ENCODE measurements around the gene CIAO2A.
"Not testable (repeated sequence)": the region's sequence is repeated elsewhere in the genome, so short reads cannot be mapped to it uniquely, and the experiment has no call there.

The CIAO2A gene

DNA sequence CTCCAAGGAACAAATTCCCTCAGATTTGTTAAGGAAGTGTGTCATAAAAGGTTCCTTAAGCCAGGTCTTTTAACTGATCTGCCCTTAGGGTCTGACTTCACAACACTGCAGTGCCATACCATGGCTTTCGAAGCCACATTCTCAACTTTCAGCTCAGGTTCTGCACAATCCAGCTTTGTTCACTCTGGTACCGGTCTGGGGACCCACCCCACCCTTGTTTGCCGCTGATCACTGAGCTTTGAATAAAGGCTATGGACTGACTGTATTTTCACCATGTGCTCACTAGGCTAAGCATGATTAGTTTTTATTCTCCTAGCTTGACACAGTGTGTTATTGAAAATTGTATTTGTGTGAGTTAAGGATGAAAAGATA is 18.0 kb upstream of the CIAO2A start:
- no peak for DNase-seq (ENCODE audit: low read depth)

DNA sequence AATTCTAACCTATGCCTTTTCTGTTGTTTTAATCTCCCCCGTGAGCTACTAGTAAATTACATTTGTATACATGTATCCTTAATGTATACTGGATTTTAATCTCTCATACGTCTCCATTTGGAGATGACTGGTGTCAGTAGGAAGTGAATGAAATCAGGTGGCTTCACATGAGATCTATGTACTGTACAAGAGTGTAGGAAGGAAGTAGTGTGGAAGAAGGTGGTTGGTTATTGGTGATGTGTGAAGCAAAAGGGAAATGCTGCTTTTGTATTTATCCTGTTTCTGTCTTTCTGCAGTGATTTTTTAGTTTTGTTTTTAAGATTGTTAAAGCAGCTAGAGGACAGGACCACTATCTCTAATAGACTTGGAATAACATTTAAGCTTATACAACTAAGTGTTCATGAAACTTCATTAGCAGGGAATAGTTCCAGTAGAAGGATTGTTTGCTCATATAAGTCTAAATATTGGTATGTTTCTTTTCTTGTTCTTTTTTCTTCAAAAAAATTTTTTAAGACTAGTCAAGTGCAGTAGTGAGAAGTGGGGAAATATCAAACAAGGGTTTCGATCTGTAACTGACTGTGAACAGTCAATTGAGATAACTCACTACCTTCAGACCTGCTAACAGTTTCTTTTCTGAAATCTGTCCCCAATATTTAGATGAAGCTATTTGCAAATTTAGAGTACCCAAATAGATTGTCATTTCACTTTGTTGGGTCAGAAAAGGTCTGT is 17.5 kb upstream of the CIAO2A start:
- no peak for DNase-seq (ENCODE audit: low read depth)

GRCh38 chr15:64110108-64110701 is 16.6 kb upstream of the CIAO2A start:
- DNase-seq (ENCODE audit: low read depth): not testable (repeated sequence)

- no peak for DNase-seq (ENCODE audit: low read depth)
Measured at GRCh38 chr15:64107337-64107736, 13.7 kb upstream of the CIAO2A start.

GRCh38 chr15:64105113-64105704 is 11.6 kb upstream of the CIAO2A start:
- no peak for DNase-seq (ENCODE audit: low read depth)

DNA sequence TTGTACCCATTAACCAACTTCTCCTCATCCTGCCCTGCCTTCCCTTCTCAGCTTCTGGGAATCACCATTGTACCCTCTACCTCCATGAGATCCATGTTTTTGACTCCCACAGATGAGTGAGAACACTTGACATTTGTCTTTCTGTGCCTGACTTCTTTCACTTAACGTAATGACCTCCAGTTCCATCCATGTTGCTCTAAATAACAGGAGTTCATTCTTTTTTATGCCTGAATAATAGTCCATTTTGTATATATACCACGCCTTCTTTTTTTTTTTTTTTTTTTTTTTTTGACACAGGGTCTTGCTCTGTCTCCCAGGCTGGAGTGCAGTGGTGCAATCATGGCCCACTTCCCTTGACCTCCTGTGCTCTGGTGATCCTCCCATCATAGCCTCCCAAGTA is 8.9 kb upstream of the CIAO2A start:
- DNase-seq (ENCODE audit: low read depth): no peak

DNA sequence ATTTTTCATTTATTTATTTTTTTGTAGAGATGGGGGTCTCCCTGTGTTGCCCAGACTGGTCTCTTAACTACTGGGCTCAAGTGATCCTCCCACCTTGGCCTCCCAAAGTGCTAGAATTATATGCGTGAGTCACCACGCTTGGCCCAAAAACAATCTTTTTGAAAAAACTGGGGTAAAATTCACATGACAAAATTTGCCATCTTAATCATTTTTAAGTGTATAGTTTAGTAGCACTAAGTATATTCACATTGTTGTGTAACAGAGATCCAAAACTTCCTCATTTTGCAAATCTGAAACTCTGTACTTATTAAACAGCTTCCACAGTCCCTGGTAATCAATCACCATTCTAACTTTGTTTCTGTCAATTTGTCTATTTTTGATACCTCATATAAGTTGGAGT is 7.3 kb upstream of the CIAO2A start:
- DNase-seq (ENCODE audit: low read depth): no peak

- DNase-seq (ENCODE audit: low read depth): no peak
Measured at GRCh38 chr15:64099379-64099778, 5.7 kb upstream of the CIAO2A start.

DNA sequence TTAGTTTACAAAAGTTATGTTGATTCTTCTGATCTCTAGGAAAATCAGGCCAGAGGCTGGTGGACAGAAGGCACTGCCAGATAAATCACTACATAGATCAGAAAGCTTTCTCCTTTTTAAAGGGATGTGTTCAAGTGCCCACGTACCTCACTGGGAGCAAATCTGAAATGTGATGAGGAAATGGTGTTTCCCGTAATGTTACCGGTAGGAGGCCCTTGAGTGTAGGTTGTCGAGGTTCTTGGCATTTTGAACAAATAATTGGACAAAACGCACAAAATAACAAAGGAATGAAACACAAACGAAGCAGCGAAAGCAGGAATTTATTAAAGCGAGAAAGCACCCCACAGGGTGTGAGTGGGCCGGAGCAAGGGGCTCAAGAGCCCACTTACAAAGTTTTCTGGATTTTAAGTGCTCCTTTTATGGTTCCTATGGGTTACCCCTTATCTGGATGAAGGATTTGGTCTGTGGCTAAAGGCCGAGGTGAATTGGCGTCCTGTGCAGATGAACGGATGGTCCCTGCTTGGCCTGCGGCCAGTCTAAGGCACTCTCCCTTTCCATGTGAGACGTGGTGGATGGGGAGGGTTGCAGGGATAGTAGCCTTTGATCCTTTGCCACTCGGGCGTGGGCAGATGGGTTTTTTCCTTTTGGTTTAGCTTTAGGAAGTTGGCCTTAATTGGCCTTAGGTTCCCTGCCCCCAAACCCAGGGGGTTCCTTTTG is 3.2 kb upstream of the CIAO2A start:
- DNase-seq (ENCODE audit: low read depth): no peak

DNA sequence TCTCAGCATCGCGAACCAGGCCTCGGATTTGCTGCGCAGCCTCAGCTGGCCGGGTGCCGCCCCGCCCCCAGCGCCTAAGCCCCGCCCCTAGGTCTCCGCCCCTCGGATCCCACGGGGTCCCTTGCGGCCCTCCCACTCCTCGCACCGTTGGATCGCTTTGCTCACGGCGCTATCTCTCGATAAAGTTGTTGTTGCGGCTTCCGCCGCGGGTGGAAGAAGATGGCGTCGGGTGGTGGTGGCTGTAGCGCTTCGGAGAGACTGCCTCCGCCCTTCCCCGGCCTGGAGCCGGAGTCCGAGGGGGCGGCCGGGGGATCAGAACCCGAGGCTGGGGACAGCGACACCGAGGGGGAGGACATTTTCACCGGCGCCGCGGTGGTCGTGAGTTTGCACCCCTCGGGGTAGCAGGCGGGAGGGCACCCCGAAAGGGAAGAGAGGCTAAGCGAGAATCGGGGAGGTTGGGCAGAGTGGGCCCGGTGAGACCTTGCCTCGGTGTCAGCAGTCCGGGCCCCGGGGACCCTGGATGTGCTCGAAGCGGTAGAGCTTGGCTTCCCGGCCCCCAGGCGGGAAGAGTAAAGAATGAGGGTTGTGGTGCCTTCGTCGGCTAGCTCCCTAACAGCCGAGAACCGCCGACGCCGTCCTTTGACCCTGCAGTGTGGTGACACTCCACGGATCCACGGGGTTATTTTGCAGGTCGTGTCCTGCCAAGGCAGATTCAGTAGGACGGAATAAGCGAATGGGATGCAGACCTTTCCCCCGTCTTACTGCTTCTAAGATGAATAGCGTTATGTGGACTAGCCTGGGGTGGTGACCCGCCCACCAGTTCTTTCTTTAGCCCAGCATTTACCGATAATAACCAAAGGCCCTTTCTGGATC is 2.4 kb upstream of the CIAO2A start, which contains the start of gene SNX1:
TSS of gene SNX1 (plus strand) at position 188 of the 873 bp plus-strand sequence. CDS start at position 220, 32 bp downstream.
- peak; percentile 97 for DNase-seq (ENCODE audit: low read depth)

DNA sequence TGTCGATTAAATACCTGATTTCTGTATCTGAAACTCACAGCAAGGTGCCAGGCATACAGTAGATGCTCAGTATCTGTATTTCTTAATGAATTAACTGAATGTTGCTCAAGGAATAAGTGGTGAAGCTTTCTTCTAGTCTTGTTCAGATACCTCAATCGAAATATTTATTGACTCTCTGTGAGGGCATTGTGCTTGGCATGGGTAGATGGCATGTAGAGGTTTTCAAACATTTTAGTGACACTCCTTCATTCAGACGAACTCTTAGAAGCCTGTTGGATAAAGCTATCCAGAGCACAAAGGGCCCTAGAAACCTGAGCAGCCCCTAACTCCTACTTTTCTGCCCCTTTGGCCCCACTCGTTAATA is 1.8 kb upstream of the CIAO2A start:
- no peak for DNase-seq (ENCODE audit: low read depth)

DNA sequence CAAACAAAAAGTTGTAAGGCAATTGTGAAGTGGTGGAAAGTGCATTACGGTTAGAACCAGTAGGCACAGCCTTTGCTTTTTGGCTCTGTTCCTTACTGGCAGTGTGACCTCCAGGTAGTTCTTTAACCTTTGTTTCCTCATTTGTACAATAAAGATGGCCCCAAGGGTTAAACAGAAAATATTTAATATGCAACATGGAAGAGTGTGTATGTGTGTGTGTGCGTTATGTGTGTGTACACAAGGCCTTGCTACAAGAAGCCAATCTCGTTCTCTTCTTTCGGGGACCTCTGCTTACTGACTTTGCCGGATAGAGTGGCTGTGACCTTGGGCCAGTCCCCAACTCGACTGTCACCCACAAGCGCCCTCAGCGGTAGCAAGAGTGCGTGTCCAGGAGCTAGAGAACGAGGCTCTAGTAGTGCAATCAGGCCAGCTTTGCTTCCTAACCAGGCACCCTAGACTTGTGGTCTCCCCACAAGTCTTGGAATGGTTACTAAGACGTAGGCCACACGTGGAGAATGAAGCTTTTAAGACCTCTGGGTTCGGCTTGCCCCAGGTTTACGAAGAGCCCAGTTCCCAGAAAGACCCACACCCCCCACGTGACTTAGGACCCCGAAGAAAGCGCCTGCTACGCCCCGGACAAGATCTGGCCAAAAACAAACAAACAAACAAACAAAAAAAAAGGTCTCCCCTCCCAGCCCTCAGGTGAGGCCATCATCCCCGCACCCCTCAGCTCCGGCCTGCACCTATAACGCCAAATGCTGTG is 593 bp downstream of the CIAO2A start:
- DNase-seq (ENCODE audit: low read depth): no peak

DNA sequence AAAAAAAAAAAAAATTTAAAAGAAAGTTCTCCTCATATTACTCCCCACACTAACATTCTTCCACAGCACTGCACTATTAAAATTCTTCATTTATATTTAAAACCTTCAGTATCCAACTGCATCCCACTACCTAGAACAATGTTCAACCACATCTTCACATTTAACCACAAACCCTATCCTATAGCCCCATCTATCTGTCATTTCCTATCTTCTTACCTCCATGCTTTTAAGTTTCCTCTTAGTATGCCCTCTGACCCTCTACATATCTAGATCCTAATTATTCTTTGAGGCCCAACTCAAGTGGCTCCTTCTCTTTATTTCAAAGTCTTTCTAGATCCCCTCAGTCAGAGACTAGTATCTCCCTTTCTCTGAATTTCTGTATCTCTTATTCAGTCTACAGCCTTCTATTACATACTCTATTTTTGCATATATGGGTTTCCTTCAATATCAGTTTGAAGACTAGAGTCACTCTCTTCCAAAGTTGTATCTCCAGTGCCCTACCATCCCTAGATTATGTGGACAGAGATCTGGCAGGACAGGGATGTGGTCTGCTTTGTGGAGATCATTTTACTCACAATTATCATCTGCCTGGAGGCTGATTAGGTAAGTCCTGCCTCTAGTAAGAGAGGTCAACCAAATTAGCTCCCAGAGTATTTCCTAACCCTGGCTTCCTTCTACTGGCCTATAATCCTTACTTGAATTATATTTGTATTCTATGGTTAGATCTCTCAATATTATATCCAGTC is 1.4 kb downstream of the CIAO2A start:
- DNase-seq (ENCODE audit: low read depth): no peak

GRCh38 chr15:64090527-64090926 is 3.1 kb downstream of the CIAO2A start:
- DNase-seq (ENCODE audit: low read depth): no peak

GRCh38 chr15:64089543-64090280 is 3.9 kb downstream of the CIAO2A start:
- no peak for DNase-seq (ENCODE audit: low read depth)

DNA sequence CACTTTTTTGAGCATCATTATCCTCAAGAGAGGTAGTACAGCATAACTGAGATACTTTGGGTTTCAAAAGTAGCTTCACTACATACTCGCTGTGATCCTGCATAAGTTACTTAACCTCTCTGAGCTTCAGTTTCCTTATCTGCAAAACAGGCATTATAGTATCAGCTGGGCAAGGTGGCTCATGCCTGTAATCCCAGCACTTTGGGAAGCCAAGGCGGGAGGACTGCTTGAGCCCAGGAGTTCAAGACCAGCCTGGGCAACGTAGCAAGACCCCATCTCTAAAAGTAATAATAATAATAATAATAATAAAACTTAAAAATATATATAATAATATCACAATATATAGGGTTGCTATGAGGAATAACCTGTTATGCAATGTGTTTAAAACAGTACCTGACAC is 10.9 kb downstream of the CIAO2A start:
- DNase-seq (ENCODE audit: low read depth): no peak

DNA sequence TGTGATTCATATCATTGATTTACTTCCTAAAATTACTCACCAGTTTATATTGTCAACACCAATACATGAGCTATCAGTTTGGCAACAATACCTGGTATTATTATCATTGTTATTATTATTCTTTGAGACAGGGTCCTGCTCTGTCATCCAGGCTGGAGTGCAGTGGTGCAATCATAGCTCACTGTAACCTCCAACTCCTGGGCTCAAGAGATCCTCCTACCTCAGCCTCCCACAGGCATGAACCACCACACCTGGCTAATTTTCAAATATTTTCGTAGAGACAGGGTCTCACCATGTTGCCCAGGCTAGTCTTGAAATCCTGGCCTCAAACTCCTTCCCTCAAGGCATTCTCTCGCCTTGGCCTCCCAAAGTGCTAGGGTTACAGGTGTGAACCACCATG is 20.1 kb downstream of the CIAO2A start:
- not testable (repeated sequence) for DNase-seq (ENCODE audit: low read depth)

DNA sequence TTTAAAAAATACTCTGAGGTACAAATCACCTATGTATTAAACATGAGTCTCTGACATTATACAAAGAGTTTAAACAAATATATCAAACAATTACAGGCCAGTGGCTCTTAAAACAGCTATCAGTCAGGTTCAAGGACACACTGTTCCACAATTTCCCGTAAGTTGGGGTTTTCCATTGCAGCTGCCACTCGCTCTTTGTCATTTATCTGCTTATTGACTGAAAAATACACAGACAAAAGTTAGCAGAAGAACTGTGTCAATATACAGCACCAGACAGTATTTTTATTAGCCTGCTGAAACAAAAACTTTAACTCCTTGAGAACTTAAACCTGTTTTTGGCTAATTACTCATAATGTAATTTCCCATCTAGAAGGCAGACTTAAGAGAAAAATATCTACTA is 20.8 kb downstream of the CIAO2A start:
- DNase-seq (ENCODE audit: low read depth): no peak

DNA sequence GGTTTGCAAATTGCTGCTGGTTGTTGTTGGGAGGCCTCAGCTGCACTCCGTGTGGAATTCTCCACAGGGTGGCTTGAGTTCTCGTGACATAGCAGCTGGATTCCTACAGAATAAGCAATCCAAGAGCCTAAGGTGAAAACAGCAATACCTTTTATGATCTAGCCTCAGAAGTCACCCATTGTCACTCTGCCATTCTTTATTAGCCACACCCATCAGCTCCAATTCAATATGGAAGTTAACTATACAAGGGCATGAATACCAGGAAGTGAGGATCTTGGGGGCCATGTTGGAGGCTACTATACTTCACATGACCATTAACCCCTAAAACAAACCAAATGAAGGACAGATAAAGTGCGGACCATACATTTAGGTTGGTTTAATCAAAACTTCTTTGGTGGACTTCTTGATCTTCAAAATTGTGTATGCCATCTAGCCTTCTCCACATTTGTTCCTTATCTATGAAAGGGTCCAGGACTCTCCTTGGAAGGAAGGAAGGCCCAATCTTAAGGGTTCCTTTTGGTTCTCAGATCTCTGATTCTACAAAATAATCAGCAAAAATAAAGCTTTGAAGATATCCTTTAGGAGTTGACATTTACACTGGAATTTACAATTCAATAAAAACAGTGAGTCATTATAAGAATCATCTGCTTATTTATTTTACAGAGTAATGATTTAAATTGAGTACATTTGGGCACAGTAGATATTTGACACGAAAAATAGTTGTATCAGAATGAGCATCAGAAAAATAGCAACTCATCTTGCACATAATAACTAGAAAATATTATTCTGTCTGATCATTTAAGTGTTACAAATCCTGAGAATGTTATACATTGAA is 21.5 kb downstream of the CIAO2A start:
- no peak for DNase-seq (ENCODE audit: low read depth)
